OCI-LY1 (cell line): ENCODE results near the gene ARHGEF25.

Experiments
- H2AFZ ChIP-seq: fragments of 200-600 bp; sonication (generic), shearing (Covaris generic); 2 replicates; pipeline ENCODE4 v1.6.0; 2014; ENCODE audit warnings: antibody characterized with exemption, mild to moderate bottlenecking, low read length
- H3F3A ChIP-seq: fragments of 200-600 bp; sonication (generic), shearing (Covaris generic); 2 replicates; pipeline ENCODE4 v1.6.0; 2014; ENCODE audit warnings: mild to moderate bottlenecking, antibody characterized with exemption, low read length, moderate library complexity; ENCODE audit not compliant: insufficient read depth
- H3K27ac ChIP-seq: fragments of 200-600 bp; sonication (generic); 2 replicates; pipeline ENCODE4 v1.5.1; 2014; ENCODE audit warnings: low read length, mixed run types, mild to moderate bottlenecking, low read depth; ENCODE audit not compliant: poor library complexity, severe bottlenecking
- H3K27me3 ChIP-seq: fragments of 200-600 bp; sonication (generic); 2 replicates; pipeline ENCODE4 v1.6.0; 2014; ENCODE audit warnings: antibody characterized with exemption, mild to moderate bottlenecking, low read length, moderate library complexity; ENCODE audit not compliant: insufficient read depth
- H3K36me3 ChIP-seq: fragments of 200-600 bp; sonication (generic); 2 replicates; pipeline ENCODE4 v1.6.1; 2014; ENCODE audit warnings: mild to moderate bottlenecking, antibody characterized with exemption, low read length, moderate library complexity, mixed read lengths; ENCODE audit not compliant: insufficient read depth
- H3K4me1 ChIP-seq: fragments of 200-600 bp; sonication (generic); 2 replicates; pipeline ENCODE4 v1.5.1; 2014; ENCODE audit warnings: mild to moderate bottlenecking, low read length, moderate library complexity; ENCODE audit not compliant: insufficient read depth, severe bottlenecking
- H3K4me2 ChIP-seq: fragments of 200-600 bp; sonication (generic), shearing (Covaris generic); 2 replicates; pipeline ENCODE4 v1.6.1; 2014; ENCODE audit warnings: low read length
- H3K4me3 ChIP-seq: fragments of 200-600 bp; sonication (generic); 2 replicates; pipeline ENCODE4 v1.5.1; 2014; ENCODE audit warnings: low read length, low read depth, mild to moderate bottlenecking, mixed read lengths; ENCODE audit not compliant: poor library complexity, severe bottlenecking
- H3K79me2 ChIP-seq: fragments of 200-600 bp; shearing (Covaris generic); 2 replicates; pipeline ENCODE4 v1.6.1; 2016; ENCODE audit warnings: mixed run types, low read length, mixed read lengths; ENCODE audit not compliant: insufficient read depth
- H3K9ac ChIP-seq: fragments of 200-600 bp; sonication (generic), shearing (Covaris generic); 2 replicates; pipeline ENCODE4 v1.6.1; 2014; ENCODE audit warnings: mild to moderate bottlenecking, low read length, mixed read lengths
- H3K9me2 ChIP-seq: fragments of 200-600 bp; sonication (generic), shearing (Covaris generic); 2 replicates; pipeline ENCODE4 v1.6.1; 2014; ENCODE audit warnings: low read depth, mild to moderate bottlenecking, low read length, mixed read lengths
- H3K9me3 ChIP-seq: fragments of 200-600 bp; shearing (Covaris generic); 2 replicates; pipeline ENCODE4 v1.6.1; 2014; ENCODE audit warnings: low read length, mixed read lengths
- H4K20me1 ChIP-seq: fragments of 200-600 bp; sonication (generic), shearing (Covaris generic); 2 replicates; pipeline ENCODE4 v1.6.0; 2016; ENCODE audit warnings: mild to moderate bottlenecking, low read length; ENCODE audit not compliant: insufficient read depth
- EZH2 ChIP-seq: fragments of 200-600 bp; sonication (generic), shearing (Covaris generic); IDR thresholded peaks from 2 replicates; pipeline ENCODE4 v1.8.0; 2017; ENCODE audit warnings: borderline replicate concordance, mixed run types, mild to moderate bottlenecking, antibody characterized with exemption, low read length, moderate library complexity, mixed read lengths
- TF ChIP-seq, protein P1 (sequence below): fragments of 200-600 bp; sonication (generic), shearing (Covaris generic); IDR thresholded peaks from 2 replicates; pipeline ENCODE4 v1.5.1; 2017; ENCODE audit warnings: mild to moderate bottlenecking, antibody characterized with exemption, low read length, moderate library complexity, mixed read lengths

The ARHGEF25 gene

DNA sequence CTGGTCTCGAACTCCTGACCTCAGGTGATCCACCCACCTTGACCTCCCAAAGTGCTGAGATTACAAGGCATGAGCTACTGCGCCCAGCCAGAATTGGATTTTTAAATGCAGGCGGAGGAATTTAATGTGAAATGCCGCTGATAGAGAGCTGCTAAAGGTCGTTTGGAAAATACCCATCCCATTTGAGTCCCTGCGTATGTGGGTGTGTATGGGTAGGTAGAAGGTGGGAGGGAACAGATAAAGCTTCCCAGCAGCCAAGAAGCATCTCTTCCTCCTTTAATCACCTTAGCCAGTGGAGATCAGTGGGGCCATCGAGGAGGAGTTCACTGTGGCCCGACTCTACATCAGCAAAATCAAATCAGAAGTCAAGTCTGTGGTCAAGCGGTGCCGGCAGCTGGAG, 36.4 kb upstream of the ARHGEF25 start:
- Histone ChIP-seq H3K27me3 (no peaks in the 10 kb centered on the region), H3F3A (no peaks in the 10 kb centered on the region), H3K9me2 (no peaks in the 10 kb centered on the region), H3K4me1 (no peaks in the 10 kb centered on the region), H3K9ac (no peak overlapping the region), H3K79me2 (no peaks in the 10 kb centered on the region), H3K27ac (no peak overlapping the region), H3K4me2 (no peak overlapping the region), H2AFZ (no peak overlapping the region), H3K9me3 (no peaks in the 10 kb centered on the region), H4K20me1 (no peaks in the 10 kb centered on the region), H3K4me3 (no peak overlapping the region), H3K36me3 (no peaks in the 10 kb centered on the region)
- TF ChIP-seq EZH2 = no peak

DNA sequence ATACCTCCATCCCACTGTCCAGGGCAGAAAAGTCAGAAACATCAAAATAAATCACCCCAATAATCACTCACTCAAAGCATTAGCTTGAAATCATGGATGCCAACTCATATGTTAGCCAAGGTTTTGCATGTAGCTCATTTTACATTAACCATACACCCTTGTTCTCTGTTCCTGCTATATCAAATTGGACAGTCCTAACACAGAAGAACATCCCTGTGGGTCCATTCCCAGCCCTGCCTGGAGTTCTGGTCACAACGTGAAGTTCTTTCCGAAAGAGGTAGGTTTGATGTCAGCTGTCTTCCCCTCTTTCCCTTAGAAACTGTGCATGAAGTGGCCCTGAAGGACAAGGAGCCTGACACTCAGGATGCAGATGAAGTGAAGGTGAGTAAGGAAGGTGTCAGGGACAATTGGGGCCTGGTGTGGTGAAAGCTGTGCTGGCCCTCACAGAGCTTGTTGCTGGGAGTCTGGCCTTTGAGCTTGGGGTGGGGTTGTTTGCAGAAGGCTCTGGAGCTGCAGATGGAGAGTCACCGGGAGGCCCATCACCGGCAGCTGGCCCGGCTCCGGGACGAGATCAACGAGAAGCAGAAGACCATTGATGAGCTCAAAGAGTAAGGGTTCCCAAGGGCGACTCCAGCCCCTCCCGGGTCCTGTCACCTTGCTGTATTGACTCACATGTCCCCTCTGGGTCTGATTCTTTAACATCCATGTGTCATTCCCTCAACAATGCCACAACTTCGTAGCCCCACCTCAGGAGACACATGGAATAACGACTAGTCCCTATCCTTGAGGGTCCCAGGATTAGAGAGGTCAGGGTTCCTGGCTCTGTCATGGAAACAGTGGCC, 35.2 kb upstream of the ARHGEF25 start:
- Histone ChIP-seq H3K79me2 (no peaks in the 10 kb centered on the region), H3K27ac (no peak overlapping the region), H3K4me1 (no peaks in the 10 kb centered on the region), H3K4me2 (no peak overlapping the region), H3K9ac (no peak overlapping the region), H4K20me1 (no peaks in the 10 kb centered on the region), H3K4me3 (no peak overlapping the region), H2AFZ (no peak overlapping the region), H3K9me3 (no peaks in the 10 kb centered on the region), H3K9me2 (no peaks in the 10 kb centered on the region), H3F3A (no peaks in the 10 kb centered on the region), H3K27me3 (no peaks in the 10 kb centered on the region), H3K36me3 (no peaks in the 10 kb centered on the region)
- TF ChIP-seq EZH2 = no peak
- TF ChIP-seq, protein P1, sequence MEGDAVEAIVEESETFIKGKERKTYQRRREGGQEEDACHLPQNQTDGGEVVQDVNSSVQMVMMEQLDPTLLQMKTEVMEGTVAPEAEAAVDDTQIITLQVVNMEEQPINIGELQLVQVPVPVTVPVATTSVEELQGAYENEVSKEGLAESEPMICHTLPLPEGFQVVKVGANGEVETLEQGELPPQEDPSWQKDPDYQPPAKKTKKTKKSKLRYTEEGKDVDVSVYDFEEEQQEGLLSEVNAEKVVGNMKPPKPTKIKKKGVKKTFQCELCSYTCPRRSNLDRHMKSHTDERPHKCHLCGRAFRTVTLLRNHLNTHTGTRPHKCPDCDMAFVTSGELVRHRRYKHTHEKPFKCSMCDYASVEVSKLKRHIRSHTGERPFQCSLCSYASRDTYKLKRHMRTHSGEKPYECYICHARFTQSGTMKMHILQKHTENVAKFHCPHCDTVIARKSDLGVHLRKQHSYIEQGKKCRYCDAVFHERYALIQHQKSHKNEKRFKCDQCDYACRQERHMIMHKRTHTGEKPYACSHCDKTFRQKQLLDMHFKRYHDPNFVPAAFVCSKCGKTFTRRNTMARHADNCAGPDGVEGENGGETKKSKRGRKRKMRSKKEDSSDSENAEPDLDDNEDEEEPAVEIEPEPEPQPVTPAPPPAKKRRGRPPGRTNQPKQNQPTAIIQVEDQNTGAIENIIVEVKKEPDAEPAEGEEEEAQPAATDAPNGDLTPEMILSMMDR = no peak

DNA sequence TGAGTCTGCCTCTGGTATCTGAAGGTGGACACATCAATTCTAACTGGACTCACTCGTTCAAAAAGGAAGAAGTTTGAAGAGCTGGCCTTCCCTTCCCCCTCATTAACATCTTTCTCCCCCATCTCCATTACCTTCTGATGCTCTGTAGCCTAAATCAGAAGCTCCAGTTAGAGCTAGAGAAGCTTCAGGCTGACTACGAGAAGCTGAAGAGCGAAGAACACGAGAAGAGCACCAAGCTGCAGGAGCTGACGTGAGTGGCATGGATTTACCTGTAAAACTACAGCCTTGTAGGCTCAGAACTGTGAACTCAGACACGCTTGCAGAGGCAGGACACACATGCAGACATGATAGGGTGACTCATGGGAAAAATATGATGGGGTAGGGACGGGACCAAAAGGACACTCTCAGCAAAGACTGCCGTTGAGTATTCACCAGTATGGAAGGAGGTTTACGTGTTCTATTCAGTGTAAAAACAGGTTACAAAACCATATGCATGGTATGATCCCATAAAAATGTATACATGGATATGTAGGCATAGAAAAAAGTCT, 34.5 kb upstream of the ARHGEF25 start:
- Histone ChIP-seq H3K27me3 (no peaks in the 10 kb centered on the region), H2AFZ (no peak overlapping the region), H3K4me2 (no peak overlapping the region), H3K4me1 (no peaks in the 10 kb centered on the region), H3K36me3 (no peaks in the 10 kb centered on the region), H3F3A (no peaks in the 10 kb centered on the region), H3K9me2 (no peaks in the 10 kb centered on the region), H3K27ac (no peak overlapping the region), H3K4me3 (no peak overlapping the region), H3K9me3 (no peaks in the 10 kb centered on the region), H3K9ac (no peak overlapping the region), H3K79me2 (no peaks in the 10 kb centered on the region), H4K20me1 (no peaks in the 10 kb centered on the region)
- no peak for TF ChIP-seq EZH2
- TF ChIP-seq, protein P1 = no peak
